Ovary (tissue), 3 donors: ENCODE measurements around the gene CIC.

Experiments
- CTCF ChIP-seq, 3 donors: fragments of 450-650 bp in 2 of 3; fragments of 200-600 bp in 1 of 3; IDR thresholded peaks; one replicate each; pipeline versions ENCODE4 v1.5.1 to v1.8.0; 2016 to 2022; ENCODE audit warnings: antibody characterized with exemption in 3 of 3, mild to moderate bottlenecking in 1 of 3
- POLR2A ChIP-seq: fragments of 450-650 bp; IDR thresholded peaks from one replicate; pipeline ENCODE4 v1.6.1; 2017; ENCODE audit warnings: antibody characterized with exemption, mild to moderate bottlenecking, moderate library complexity
- donor health status: DM: no; HTN: no; CAD: no.

- TF ChIP-seq CTCF (IDR thresholded peaks at IDR 0.05) = no peak
- TF ChIP-seq POLR2A = no peak
Measured at GRCh38 chr19:42241279-42241678, 27.8 kb upstream of the CIC start.
